OCI-LY1 (cell line): ENCODE data around the gene FBF1.

Experiments used
- CTCF ChIP-seq: fragments of 200-600 bp; sonication (generic), shearing (Covaris generic); IDR thresholded peaks from 2 replicates; pipeline ENCODE4 v1.5.1; 2017; ENCODE audit warnings: mild to moderate bottlenecking, antibody characterized with exemption, low read length, moderate library complexity, mixed read lengths
- EZH2 ChIP-seq: fragments of 200-600 bp; sonication (generic), shearing (Covaris generic); IDR thresholded peaks from 2 replicates; pipeline ENCODE4 v1.8.0; 2017; ENCODE audit warnings: borderline replicate concordance, mixed run types, mild to moderate bottlenecking, antibody characterized with exemption, low read length, moderate library complexity, mixed read lengths

DNA sequence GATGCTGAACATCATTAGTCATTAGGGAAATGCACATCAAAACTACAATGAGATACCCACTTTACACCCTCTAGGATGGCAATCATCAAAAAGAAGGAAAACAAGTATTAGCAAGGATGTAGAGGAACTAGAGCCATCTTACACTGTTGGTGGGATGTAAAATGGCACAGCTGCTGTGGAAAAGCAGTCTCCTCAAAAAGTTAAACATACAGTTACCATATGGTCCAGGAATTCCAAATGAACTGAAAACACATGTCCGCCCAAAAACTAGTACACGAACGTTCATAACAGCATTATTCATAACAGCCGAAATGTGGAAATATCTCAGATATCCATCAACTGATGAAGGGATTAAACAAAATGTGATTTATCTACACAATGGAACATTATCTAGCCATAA is 7.0 kb downstream of the FBF1 start:
- TF ChIP-seq CTCF (no peak), EZH2 (no peak)
